HG03558 (cell line): ENCODE measurements around the gene NAGA.
"Not testable (repeated sequence)": the region's sequence is repeated elsewhere in the genome, so short reads cannot be mapped to it uniquely, and the experiment has no call there.

Source experiments
- ATAC-seq: cut with Tn5 transposase; IDR thresholded peaks from one replicate; pipeline ENCODE4 v1.9.1; 2021; ENCODE audit warnings: moderate number of reproducible peaks; ENCODE audit not compliant: unreplicated experiment; ENCODE audit errors: extremely low read depth

Gene NAGA

DNA sequence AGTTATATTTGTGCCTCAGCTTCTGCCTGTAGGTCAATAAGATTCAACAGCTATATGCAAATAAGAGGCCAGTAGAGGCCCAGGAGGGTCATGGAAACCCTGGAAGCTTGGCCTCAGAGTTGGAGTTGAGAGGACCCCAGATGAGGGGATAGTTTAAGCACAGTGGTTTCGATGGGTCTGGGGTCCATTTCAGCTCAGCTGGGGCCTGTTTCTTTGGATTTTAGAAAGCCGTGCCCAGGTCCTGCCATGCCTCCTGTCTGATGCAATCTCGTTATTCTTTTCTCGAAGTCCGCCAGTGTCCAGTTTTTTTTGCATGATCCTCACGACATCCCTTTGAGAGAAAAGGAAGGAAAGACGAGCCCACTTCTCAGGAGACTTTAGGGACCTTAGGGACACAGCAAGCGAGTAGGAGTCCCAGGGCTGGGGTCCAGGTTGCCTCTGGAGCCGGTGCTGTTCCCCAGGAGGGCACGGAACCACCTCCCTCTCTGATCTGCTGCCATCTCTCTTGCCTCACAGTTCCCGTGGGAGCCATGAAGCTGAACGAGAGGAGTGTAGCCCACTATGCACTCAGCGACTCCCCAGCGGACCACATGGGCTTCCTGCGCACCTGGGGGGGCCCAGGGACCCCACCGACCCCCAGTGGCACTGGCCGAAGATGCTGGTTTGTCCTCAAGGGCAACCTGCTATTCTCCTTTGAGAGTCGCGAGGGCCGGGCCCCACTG lies 6.3 kb upstream of the NAGA start:
- ATAC-seq, result no peak

DNA sequence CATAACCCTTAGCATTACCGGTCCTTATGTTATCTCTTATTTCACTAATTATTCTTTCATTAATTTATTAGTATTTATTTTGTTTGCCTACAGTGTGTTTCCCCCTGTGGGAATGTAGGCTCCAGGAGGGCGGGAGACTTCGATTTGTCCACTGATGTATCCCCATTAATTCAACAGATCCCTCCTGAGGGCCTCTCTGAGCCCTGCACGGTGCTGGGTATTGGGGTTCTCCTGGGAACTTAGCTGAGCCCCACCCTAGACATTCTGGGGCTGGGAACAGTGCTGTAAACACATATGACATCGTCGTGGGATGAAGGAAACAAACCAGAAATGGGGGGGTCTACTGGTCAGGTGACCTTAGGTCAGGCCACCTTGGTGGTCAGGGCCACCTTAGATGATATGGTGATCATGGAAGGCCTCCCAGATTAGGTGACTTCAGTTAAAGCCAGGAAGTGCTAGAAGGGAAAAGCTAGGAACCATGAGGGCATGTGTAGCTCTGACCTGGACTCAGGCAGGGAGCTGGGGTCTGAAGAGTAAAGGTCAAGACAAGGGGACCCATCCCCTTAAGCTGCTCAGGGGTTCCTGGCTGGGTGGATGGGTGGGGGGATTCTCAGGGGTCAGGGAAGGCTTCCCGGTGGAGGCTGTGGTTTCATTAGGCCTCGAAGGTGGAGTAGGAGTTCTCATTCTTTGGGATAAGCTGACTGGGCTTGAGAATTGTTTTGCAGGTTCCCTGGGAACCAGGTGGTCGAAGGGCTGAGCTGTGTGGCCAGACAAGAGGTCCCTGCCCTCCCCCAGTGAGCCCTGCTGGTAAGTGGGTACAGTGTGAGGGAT lies 4.4 kb upstream of the NAGA start:
- no peak for ATAC-seq

DNA sequence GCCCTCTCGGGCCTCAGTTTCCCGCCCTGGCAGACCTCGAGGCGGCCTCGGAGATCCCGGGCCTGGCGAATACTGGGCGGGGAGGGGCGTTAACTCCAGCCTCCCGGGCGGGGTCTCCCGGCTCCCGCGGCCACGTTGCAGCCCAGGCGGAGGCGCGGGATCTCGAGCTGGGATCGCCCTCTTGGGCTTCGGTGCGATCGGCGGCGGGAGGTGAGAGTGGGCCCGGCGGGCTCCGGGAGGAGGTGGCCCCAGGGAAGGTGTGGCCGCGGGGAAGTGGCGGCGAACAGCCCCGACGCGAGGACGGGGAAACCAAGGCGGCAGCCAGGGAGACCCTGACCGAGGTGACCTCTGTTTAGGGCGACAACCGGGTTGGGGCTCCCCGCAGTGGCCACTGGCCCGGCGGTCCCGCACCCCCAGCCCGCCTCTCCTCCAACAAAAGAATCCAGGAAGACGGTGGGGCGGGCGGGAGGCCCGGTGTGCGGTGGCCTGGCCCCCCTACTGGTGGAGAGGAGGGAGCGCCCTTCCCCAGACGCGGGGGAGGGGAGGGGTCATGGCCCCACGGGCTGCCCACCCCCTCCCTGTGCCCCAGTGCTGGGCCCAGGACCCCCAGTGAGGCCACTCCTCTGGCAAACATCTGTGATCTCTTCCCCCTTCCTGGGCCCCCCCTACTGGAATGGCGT lies 3.7 kb upstream of the NAGA start, which contains the start of gene PHETA2:
Gene PHETA2, plus strand, starts transcription at position 117 of the 680 bp plus-strand sequence. CDS start 3,046 bp downstream, outside the sequence.
- no peak for ATAC-seq

DNA sequence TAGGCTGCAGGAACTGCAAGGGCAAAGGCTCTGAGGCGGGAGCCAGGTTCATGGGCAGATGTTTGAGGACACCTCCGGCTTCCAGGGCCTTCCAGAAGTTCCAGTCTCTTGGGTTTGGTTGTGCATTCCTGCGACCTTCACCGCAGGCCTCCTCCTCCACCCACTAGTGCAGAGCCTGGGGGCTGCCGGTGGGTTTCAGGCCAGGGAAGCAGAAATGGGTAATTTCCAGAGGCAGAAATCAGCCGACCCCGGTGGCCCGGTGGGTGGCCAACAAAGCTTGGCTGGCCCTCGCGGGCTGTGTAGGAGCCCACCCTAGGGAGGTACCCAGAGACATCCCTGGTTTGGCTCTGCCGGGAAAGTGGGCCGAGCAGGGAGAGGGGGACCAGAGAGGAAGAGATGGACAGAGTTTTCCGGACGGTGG lies 3.0 kb upstream of the NAGA start:
- no peak for ATAC-seq

DNA sequence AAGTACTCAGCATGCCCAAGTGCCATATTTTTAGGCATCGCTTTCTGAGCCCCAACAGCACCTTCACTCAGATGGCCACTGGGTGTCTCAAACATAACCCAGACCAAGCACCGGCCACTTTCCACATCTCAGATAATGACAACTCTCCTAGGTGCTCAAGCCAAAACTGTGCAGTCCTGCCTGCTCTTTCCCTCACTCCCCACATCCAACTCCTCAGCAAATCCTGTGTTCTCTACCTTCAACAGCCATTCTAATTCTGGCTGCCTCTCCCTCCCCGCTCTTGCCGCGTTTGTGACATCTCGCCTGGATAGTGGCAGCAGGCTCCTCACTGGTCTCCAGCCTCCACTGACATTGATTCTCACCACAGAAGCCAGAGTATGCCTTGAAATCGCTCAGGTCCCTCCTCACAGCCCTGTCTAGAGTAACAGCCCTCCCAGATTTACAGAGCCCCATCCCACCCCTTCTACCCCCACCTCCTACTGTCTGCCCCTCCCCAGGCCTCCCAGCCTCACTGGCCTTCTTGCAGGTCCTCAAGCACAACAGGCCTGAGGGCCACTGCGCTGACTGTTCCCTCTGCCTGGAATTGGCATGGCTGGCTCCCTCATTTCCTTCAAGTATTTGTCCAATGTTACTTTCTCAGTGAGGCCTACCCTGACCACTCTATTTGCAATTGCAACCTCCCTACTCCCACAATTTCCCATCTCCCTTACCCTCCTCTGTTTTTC lies 2.2 kb upstream of the NAGA start:
- ATAC-seq, result no peak

DNA sequence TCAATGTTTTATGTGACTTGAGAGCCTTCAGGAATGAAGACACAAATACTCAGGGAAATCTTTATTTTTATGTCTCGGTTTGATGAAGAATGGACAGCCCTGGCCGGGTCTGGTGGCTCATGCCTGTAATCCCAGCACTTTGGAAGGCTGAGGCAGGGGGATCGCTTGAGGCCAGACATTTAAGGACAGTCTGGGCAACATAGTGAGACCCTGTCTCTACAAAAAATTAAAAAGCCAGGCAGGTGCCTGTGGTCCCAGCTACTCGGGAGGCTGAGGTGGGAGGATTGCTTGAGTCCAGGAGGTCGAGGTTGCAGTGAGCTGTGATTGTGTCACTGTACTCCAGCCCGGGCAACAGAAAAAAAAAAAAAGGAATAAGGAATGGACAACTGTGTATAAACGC lies 896 bp upstream of the NAGA start:
- not testable (repeated sequence) for ATAC-seq

DNA sequence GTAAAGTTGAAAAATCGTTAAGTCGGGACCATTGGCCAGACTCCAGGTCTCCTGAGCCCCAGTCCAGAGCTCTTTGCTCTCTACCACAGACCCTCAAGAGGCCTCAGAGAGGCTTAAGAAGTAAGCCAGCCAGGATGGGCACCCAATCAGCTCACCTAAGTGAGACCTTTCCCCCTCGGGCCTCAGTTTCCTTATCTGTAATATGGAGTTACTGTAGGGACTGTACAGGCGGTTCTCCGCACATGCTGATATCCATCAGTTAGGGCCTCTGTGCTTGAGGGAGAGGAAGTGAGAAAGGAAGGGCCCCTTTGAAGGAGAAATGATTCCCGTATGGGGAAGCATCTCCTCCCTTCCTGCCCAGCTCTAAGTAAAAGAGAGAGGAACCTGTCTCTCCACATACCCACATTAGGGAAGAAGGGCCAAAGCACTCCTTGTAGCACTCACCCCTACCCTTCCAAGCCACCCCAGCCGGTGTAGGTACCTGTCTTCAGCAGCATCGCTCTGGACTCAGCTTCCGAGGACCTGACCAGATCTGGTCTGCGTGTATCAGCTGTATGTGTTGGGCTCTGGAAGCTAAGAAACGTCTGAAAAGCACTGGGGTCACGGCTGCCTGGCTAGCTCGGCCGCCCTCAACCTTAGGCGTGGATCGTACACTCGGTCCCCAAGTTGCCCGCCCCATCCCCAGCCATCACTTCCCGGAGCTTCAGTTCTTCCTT lies 653 bp downstream of the NAGA start:
- ATAC-seq, result no peak

DNA sequence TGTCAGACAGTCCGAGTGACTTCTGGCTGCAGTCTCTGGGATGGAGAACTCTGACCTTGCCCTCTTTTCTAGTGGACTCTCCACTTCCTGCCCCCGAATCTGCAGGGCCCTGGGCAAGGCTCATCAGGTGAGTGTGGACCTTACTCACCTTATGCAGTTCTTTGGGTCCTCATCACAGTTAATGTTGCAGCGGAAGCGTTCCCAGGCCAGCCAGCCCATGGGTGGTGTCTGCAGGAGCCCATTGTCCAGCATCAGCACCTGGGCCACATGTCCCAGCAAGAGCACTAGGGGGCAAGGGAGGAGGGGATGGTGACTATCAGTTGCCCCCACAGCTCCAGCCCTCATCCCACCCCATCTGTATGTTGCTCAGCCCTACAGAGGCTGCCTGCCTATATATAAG lies 2.3 kb downstream of the NAGA start:
- no peak for ATAC-seq

DNA sequence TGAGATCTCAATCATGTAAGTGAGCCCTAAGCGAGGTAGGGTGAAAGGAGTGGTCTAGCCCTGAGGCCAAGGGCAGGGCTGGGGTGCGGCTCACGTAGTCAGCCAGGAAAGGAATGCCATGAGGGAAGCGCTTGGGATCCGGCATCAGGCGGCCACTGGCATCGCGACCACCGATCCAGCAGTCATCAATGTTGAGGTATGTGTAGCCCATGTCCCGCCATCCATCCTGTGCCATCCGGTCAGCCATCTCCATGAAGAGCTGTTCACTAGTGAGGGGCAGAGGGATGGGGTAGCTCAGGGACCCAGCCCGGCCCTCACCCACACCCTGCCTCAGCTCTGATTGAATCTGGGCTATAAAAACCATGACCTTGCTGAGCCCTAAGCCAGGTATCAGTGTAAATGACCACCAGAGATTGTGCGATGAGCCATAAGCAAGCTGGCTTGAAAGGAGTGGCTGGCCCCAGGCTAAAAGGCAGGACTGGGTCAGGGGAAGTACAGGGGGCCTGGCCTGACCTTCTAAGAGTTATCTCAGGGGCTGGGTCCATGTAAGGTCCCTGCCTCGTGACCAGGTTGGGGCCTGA lies 2.9 kb downstream of the NAGA start:
- no peak for ATAC-seq

DNA sequence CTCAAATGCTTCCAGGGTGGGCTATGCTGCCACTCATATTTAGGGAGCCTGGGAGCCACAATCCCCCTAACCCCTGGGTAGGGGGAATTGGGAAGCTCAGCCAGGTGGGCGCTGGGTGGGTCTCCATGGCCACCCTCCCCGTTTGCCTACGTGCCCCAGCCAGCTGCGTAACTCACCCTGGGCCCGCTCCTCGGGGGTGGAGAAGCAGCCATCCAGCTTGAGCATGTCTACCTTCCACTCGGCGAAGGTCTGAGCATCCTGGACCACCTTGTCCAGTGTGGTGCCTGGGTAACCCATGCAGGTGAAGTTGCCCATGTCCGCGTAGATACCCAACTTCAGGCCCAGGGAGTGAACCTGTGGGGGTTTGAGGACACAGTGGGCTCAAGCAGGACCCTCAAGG lies 3.7 kb downstream of the NAGA start:
- ATAC-seq, result no peak

DNA sequence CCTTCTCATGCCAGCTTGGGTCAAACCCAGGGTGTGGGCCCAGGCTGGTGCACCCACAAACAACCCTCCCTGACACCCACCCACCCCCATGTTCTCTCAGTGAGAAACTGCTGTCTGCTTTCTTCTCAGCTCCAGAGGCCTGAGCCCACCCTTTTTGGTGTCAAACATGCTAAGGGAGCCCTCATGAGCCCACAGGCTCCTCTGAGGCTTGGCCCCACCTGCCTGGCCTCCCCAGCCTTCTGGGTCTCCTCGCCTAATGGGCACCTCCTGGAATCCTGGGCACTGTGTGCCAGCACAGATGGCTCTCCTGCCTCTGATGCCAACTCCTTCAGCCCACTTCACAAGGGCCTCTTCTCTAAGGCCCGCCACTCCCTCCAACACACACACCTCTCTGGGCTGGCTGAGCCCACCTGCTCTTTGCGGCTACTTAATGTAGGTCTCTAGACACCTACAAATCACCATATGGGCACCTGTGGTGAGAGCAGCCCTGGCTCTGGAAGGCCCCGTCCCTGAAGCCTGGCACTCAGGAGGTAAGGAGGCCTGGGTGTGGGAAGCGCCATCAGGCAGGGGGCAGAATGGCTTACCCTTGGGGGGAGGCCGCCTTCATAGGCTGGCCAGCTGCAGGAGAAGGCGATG lies 4.4 kb downstream of the NAGA start:
- ATAC-seq, result no peak

DNA sequence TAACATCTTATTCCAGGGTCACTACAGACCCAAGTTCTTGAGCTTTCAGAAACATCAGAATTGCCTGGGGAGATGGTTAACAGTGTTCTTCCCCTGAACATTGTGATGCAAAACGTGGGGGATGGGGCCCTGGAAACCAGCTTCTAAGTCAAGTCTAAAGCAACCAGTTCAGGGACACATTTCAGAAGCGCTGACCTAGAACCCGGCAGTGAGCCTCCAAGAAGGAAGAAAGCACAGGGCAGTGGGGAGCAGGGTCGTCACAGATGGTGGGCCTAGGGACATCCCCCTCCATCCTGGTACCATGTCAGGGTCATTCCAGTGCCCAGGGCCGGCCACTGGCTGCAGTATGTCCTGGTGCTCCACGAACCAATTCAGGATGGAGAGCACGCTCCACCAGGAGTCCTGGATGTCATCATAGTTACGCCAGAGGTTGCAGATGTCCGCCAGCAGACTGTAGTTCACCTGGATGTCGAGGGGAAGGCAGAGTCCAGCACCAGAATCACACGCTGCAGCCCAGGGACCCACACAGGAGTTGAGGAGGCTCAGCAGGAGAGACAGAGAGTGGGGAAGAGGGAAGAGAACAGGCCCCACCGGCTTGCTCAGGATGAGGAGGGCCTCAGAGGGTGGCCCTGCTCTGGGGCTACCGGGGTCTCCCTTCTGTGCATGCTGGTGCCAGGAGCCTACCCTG lies 5.0 kb downstream of the NAGA start:
- ATAC-seq, result no peak

DNA sequence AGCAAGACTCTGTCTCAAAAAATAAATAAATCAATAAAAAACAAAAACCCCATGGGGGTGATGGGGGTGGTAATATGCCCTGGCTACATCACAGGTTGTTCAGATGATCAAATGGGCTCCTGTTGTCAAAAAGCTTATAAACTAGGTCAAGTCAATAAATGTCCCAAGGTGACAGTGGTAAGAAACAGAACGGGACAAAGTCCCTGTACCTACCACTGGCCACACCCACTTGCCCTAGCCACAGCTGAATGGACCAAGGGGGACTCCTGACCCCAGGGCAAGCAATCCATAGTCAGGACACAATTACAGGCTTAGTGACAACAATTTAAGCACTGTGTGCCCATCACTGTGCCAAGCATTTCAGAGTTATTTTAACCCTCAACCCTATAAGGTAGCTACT lies 6.0 kb downstream of the NAGA start:
- ATAC-seq, result no peak

DNA sequence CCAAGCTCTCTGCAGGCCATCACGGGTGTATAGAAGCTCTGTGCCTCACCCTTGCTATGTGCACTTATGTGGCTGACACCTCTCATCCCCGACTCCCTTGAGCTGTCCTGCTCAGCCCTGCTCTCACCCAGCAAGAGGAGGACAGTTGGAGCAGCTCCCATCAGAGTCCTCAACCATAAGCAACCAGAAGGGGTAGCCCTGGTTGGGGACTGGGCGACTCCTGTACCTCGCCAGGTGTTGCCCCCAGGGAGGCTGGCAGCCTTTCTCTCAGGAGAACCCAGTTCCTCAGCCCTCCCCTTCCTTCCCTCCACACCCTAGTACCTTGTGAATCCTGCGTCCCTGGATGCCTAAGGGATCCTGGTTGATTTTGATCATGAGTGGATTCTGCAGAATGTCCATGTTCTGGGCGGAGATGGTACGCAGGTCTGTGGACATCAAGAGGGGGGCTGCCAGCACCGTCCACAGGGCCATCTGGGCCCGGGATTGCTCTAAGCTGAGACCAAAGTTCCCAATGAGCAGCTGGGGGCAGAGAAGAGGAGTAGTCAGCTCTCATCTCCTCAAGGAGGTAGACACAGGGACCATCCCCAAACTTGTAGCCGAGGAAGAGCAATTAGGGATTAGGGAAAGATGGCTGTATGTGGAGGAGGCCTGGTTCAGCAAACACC lies 8.0 kb downstream of the NAGA start:
- no peak for ATAC-seq

DNA sequence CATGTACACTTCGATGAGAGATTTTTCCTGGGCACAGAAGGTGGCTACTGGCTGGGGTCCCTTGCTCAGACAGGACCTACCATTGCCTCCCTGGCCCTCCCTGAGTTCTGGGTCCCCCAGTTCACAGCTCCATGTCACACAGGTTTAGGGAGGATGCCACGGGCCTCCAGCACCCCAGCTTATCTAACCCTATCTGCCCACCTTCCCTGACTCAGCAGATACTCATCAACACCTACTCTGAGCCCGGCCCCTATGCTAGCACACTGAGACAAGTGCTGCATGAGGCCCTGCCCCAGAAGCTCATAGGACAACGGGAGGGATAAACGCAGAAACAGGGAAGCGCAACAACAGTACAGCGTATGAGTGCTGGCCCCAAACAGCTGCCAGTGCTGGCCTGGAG lies 9.6 kb downstream of the NAGA start:
- ATAC-seq, result no peak

DNA sequence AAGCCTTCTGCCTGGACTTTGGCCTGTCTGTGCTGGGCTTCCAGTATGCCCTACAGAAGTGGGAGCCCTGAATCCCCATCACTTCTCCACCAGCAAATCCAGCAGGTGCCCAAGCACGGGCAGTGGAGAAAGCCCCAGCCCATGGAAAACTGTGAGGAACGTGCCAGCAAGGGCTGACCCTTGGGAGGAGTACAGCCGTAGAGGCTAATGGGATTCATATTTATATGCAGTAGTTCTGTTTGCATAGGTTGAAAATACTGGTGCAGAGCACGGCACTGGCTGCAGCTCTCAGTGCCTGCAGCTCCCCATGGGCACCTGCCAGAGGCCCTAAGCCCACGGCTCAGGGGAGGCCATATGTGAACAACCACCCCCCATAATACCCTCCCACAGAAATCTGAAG lies 10.1 kb downstream of the NAGA start:
- ATAC-seq, result no peak

DNA sequence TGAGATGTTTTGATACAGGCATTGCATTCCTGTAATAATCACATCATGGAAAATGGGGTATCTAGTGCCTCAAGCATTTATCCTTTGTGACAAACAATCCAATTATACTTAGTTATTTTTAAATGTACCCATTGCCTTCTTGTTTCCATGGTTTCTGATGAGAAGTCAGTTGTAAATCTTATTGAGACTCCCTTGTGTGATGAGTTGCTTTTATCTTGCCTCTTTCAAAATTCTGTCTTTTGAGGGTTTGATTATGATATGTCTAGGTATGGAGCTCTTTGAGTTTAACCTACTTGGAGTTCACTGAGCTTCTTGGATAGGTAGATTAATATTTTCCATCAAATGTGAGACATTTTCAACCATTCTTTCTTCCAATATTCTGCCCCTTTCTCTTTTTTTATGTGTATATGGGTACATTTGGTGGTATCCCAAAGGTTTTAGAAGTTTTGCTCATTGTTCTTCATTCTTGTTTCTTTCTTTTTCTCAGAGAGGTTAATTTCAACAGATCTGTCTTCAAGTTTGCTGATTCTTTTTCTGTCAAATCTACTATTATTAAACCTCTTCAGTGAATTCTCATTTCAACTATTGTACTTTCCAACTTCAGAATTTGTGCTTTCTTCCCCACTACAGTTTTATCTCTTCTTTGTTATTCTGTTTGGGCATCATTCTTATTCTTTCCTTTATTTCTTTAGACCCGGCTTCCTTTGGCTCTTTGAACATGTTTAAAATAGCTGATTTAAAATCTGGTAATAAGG lies 13.7 kb downstream of the NAGA start:
- ATAC-seq, result no peak
